Activated T-helper 1 cell treated with Interleukin-2 at 50 U/mL for 16 hours (primary cell): Measurements from ENCODE around the gene ALLC.
"Not testable (repeated sequence)": the region's sequence is repeated elsewhere in the genome, so short reads cannot be mapped to it uniquely, and the experiment has no call there.

Experiments used
- DNase-seq: peaks from one replicate; pipeline ENCODE4 v3.0.0-alpha.2; 2020; ENCODE audit warnings: low read depth

Gene ALLC

GRCh38 chr2:3626118-3626811 is 31.7 kb upstream of the ALLC start:
- no peak for DNase-seq

GRCh38 chr2:3626812-3627499 is 31.0 kb upstream of the ALLC start:
- DNase-seq = no peak

DNA sequence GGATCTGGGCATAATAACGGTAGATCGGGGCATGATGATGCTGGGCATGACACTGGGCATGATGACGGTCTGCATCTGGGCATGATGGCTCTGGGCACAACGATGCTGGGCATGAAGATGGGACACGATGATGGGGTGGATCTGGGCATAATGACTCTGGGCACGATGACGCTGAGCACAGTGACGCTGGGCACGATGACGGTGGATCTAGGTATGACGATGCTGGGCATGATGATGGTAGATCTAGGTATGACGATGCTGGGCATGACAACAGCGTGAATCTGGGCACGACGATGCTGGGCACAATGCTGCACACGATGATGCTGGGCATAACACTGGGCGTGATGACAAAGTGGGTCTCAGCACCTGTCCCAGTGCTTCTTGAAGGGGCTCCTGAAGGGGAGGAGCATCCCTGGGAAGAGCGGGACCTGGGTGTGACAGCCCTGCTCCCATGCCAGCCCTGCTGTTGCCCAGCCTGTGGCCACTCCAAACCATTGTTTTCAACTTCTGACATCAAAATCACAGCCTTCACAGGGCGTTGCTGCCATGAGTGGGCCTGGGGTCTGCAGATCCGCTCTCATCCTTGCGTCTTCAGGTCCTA is 30.4 kb upstream of the ALLC start:
- DNase-seq = no peak

- DNase-seq = no peak
These were observed 29.7 kb upstream of the ALLC start for GRCh38 chr2:3628241-3628679.

GRCh38 chr2:3628800-3629199 is 29.2 kb upstream of the ALLC start:
- no peak for DNase-seq

DNA sequence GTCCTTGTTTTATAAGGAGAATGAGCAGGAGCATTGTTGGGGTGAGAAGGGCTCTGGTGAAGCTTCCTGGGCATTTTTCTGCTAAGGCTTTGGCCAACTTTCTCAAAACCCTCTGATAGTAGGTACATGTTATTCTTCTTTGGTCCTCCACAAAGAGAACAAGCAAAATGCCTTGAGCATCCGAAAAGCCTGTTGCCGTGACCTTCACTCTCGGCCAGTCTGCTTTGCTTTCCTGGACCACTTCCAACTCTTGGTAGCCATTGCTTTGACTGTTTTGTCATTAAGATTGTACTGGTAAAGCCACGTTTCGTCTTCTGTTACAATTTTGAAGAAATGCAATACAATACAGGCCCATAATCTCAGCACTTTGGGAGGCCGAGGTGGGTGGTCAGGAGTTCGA is 27.4 kb upstream of the ALLC start:
- no peak for DNase-seq

- DNase-seq = no peak
These were observed 26.7 kb upstream of the ALLC start for GRCh38 chr2:3631161-3631850.

DNA sequence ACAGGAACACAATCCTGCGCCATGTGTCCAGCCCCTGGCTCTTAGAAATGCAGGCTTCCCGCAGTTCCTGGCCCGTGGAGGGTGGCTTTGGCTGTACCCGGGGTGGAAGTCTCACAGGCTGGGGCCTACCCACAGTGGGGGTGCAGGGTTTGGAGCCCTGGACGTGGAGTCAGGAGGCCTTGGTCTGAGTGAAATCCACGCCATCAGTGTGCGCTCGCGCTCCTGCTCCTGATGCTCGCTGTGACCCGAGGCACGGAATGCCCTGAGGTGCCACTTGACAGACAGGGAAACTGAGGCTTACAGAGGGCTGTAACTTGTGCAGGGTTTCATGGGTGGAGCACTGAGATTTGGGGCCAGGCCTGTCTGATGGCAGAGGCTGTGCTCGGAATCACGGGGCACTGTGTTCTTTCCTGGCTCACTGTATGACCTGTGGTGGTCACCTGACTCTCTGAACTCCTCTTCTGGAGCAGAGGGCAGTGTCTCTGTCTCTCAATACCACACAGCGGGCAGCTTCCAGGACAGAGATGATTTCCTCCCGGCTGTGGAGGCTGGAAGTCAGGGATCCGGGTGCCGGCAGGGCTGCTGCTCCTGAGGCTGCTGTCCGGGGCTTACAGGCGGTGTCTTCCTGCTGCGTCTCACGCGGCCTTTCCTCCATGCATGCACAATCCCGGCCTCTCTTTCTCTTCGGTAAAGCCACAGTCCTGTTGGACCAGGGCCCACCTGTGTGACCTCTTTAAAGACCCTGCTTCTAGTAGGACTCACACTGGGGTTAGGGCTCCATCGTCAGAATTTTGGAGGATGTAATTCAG is 25.9 kb upstream of the ALLC start:
- no peak for DNase-seq

- no peak for DNase-seq
These were observed 24.7 kb upstream of the ALLC start for GRCh38 chr2:3633089-3633981.

DNA sequence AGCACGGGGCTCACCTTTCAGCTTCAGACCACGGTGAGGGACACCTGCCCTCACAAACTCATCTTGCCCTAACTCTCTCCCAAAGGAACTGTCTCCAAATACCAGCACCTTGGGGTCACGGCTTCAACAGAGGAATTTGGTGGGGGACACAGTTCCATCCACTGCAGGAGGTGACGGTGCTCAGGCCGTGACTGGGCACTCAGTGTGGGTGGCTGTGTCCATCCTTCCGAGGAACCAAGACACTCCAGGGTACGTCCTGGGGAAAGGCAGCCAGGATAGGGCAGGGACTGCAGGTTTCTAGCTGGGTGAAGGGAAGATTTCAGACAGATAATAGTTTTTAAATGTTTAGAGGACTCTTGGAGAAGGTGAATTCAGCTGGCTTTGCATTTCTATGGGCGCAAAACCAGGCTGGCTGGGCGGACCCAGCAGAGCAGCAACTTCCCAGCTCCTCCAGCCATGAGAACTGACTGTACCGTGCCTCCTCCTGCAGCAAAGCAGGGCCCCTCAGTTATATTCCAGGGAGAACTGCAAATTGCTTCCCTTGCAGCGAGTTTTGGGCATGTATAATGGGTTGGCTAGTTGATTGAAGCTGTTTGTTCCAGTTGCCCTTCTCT is 23.9 kb upstream of the ALLC start:
- no peak for DNase-seq

DNA sequence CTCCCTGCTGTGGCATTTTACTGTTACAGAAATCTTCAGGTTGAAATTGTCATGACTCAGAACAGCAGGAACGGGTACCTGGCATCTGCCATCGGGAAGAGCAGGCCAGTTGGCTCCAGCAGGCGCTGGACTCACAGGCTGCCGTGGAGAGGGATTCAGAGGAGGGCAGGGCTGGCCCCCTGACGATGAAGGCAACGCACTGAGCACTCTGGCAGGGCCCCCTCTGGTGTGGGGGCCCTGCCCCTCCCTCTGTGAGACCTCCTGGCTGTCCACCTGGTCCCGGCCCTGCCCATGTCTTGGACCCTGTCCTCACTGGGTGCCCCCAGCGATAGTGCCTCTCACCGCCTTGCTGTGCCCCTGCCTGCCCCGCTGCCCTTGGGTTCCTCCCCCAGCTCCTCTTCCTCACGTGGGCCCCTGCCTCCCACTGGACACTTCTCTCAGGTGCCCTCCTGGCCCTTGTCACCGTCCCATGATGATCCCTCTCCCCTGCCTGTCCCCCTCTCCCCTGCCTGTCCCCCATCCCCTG is 23.3 kb upstream of the ALLC start:
- DNase-seq = no peak

GRCh38 chr2:3635171-3635974 is 22.6 kb upstream of the ALLC start:
- DNase-seq = no peak

DNA sequence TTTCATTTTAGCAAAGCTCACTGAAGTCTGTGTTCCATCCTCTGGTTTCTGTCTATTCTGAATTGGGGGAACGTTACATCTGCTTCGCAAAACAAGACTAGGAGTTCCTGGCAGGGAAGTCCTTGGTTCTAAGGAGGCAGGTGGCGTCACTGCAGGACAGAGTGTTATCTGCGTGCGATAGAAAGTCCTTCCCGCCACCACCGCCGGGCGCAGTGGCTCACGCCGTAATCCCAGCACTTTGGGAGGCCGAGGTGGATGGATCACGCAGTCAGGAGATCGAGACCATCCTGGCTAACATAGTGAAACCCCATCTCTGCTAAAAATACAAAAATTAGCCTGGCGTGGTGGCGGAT is 22.0 kb upstream of the ALLC start:
- DNase-seq = not testable (repeated sequence)

- DNase-seq = no peak
These were observed 21.3 kb upstream of the ALLC start for GRCh38 chr2:3636586-3637310.

DNA sequence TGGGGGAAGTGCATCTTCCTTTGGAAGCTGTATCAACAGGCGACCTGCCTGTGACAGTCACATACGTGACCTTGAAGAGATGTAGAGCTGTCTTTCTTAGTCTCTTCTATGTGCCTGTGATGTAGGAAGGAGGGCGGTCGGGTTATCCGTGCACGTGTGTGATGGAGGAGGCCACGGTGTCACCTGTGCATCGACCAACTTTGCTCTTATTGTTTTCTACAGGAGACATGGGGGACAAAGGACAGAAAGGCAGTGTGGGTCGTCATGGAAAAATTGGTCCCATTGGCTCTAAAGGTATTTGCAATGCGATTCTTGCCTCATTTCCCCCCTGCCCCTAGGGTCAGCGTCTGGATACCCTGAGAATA is 20.7 kb upstream of the ALLC start:
- DNase-seq = no peak

DNA sequence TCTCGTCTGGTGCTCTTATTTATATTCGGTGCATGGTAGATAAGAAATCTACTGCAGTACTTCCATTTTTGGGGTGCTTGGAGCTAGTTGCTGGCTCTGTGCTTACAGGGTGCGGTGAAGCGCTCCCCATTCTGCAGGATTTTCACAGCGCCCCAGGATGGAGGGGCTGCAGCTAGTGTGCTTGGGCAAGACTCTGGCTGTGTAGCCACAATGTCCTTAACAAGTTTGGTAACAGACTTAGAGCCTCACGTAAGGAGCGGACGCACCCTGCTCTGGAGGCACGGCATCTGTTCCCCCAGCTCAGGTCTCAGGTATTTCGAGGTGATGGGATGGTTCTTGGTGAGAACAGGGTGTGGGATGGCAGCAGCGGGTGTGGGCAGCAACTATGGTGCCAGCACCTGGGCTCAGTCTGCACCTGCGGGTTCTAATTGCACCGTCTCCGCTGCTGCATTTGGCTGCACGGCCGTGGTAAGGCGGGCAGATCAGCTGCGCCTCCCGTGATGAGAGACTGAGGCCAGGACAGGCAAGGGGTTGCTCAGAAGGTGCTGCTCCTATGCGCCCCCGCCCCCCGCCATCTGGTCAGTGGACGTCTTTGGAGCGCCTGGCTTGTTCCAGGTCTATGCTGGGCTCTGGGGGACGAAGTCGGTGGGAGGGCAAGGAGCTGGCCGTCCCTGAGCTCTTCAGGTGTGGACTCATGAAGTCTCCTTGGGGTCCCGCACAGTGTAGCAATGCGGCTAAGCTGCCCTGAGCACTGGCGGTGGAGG is 20.1 kb upstream of the ALLC start:
- no peak for DNase-seq

- DNase-seq = no peak
These were observed 19.6 kb upstream of the ALLC start for GRCh38 chr2:3638456-3638810.

DNA sequence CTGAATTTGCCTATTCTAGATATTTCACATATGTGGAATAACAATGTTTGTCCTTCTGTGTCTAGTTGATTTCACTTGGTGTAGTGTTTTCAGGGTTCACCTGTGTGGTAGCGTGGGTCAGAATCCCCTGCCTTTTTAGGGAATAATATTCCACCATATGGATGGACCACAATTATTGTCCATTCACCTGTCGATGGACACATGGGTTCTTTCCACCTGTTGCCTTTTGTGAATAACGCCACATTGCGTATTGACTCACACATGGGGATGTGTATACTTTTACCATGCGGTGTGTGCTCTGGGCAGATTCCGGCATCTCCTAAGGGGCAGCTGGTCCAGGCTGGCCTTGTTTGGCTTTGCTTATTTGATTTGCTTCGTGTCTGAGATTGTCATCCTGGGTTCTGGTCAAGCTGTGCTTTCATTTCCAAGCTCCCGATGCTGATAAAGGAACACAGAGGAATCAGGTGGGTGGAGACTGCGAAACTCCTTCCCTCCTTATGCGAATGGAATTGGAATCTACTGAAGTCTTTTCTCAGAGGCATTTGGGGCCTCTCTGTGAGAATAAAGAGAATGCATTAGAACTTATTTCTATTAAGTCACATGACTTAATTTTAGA is 18.9 kb upstream of the ALLC start:
- no peak for DNase-seq
